Osteocyte (in vitro differentiated cells): Measurements from ENCODE around the gene ASTN2. TPM values are rescaled to one million over a fixed set of nuclear protein-coding genes. Genes with fewer than 3 reads are reported as not detected.
A peak's percentile ranks its signal among the peaks of the same experiment; 100 is the strongest.

ENCODE experiments used
- DNase-seq: peaks from one replicate; pipeline ENCODE4 v3.0.0; 2021; ENCODE audit warnings: mixed read lengths; ENCODE audit not compliant: unreplicated experiment; ENCODE audit errors: extremely low spot score
- H3K27ac Mint-ChIP-seq: one replicate; pipeline ENCODE4 v1.8.0; 2021; ENCODE audit warnings: mild to moderate bottlenecking, mixed read lengths; ENCODE audit not compliant: unreplicated experiment
- H3K27me3 Mint-ChIP-seq: one replicate; pipeline ENCODE4 v1.8.0; 2021; ENCODE audit warnings: mixed read lengths; ENCODE audit not compliant: unreplicated experiment
- H3K36me3 Mint-ChIP-seq: one replicate; pipeline ENCODE4 v1.8.0; 2021; ENCODE audit warnings: mixed read lengths; ENCODE audit not compliant: unreplicated experiment
- H3K4me1 Mint-ChIP-seq: one replicate; pipeline ENCODE4 v1.8.0; 2021; ENCODE audit warnings: mixed read lengths; ENCODE audit not compliant: unreplicated experiment
- H3K4me3 Mint-ChIP-seq: one replicate; pipeline ENCODE4 v1.8.0; 2021; ENCODE audit warnings: mild to moderate bottlenecking, moderate library complexity, mixed read lengths; ENCODE audit not compliant: unreplicated experiment
- H3K9me3 Mint-ChIP-seq: one replicate; pipeline ENCODE4 v1.8.0; 2021; ENCODE audit warnings: mixed read lengths; ENCODE audit not compliant: unreplicated experiment
- total RNA-seq: library from RNA; stranded (reverse); gene quantifications from 2 replicates; pipeline ENCODE4 v1.2.1, GENCODE V29; 2021
- TF ChIP-seq, protein P1 (sequence below): fragments of 200-600 bp; sonication (generic); IDR thresholded peaks from 2 replicates; pipeline ENCODE4 v1.5.0; 2021; ENCODE audit warnings: antibody characterized with exemption, mild to moderate bottlenecking, moderate library complexity

Gene ASTN2
- total RNA-seq, 1 donor from 2014 or later: 2.3 TPM

- Mint-ChIP-seq H3K27ac (peak overlapping the region; percentile 64), H3K27me3 (no peaks in the 10 kb centered on the region), H3K4me3 (no peak overlapping the region), H3K36me3 (peaks cover 47% of the 10 kb centered on the region), H3K4me1 (peaks cover 65% of the 10 kb centered on the region), H3K9me3 (peaks cover 7% of the 10 kb centered on the region)
- no peak for DNase-seq
- TF ChIP-seq, protein P1, sequence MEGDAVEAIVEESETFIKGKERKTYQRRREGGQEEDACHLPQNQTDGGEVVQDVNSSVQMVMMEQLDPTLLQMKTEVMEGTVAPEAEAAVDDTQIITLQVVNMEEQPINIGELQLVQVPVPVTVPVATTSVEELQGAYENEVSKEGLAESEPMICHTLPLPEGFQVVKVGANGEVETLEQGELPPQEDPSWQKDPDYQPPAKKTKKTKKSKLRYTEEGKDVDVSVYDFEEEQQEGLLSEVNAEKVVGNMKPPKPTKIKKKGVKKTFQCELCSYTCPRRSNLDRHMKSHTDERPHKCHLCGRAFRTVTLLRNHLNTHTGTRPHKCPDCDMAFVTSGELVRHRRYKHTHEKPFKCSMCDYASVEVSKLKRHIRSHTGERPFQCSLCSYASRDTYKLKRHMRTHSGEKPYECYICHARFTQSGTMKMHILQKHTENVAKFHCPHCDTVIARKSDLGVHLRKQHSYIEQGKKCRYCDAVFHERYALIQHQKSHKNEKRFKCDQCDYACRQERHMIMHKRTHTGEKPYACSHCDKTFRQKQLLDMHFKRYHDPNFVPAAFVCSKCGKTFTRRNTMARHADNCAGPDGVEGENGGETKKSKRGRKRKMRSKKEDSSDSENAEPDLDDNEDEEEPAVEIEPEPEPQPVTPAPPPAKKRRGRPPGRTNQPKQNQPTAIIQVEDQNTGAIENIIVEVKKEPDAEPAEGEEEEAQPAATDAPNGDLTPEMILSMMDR: no peak
Measured at GRCh38 chr9:116697887-116698286, 717.0 kb downstream of the ASTN2 start.

DNA sequence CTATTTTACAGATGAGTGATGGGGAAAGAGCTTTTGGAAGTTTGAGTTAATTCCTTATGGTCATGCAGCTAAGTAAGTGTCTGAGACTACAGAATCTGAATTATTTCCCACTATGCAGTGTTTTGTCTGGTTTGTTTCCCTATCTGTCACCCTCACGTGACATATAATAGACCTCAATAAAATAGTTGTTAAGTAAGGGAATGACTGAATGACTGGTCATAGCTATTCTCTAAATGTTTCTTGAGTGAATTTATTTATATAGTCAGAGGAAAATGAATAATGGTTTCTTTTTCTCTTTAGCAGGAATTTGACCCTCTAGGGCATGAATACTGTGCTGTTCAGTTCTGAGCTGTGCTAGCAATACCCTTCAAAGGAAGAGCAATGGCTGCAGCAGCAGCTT lies 717.5 kb downstream of the ASTN2 start:
- Mint-ChIP-seq H3K36me3 (peaks cover 42% of the 10 kb centered on the region), H3K4me3 (no peak overlapping the region), H3K27me3 (no peaks in the 10 kb centered on the region), H3K9me3 (peaks cover 3% of the 10 kb centered on the region), H3K27ac (peak overlapping the region; percentile 64), H3K4me1 (peaks cover 68% of the 10 kb centered on the region)
- DNase-seq: no peak
- TF ChIP-seq, protein P1: no peak

- no peak overlapping the region for H3K4me3 Mint-ChIP-seq
- peak overlapping the region; percentile 16 for H3K27ac Mint-ChIP-seq
- H3K27me3 Mint-ChIP-seq: no peaks in the 10 kb centered on the region
- peaks cover 72% of the 10 kb centered on the region for H3K4me1 Mint-ChIP-seq
- DNase-seq: no peak
- TF ChIP-seq, protein P1: no peak
- H3K9me3 Mint-ChIP-seq: no peaks in the 10 kb centered on the region
- peaks cover 28% of the 10 kb centered on the region for H3K36me3 Mint-ChIP-seq
Measured at GRCh38 chr9:116695438-116695837, 719.4 kb downstream of the ASTN2 start.

- Mint-ChIP-seq H3K9me3 (no peaks in the 10 kb centered on the region), H3K27ac (peak overlapping the region; percentile 47), H3K4me3 (no peak overlapping the region), H3K4me1 (peaks cover 74% of the 10 kb centered on the region), H3K27me3 (no peaks in the 10 kb centered on the region), H3K36me3 (peaks cover 23% of the 10 kb centered on the region)
- TF ChIP-seq, protein P1: no peak
- DNase-seq: no peak
Measured at GRCh38 chr9:116694785-116695291, 720.0 kb downstream of the ASTN2 start.

DNA sequence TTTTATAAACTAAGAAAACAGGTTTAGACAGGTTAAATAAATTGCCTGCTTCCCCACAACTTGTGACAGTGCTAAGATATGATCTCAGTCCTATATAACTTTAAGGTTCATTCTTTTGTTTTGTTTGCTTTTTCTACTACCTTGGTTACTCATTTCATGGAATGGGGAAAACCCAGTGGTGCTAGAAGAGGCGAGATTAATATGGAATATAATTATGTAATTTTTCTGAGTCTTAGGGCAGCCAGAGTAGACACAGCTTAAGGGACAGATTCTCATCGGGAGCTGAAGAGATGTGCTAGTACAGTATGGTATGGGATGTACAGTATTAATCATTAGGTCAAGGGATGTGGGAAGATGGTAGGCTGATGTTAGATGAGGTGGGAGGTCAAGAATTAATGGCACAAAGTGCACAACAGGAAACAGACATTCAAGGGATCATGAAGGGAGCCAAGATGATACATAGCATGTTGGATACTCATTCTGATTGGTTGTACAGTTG lies 721.6 kb downstream of the ASTN2 start:
- TF ChIP-seq, protein P1: no peak
- peaks cover 14% of the 10 kb centered on the region for H3K36me3 Mint-ChIP-seq
- peaks cover 86% of the 10 kb centered on the region for H3K4me1 Mint-ChIP-seq
- no peaks in the 10 kb centered on the region for H3K9me3 Mint-ChIP-seq
- DNase-seq: no peak
- H3K4me3 Mint-ChIP-seq: no peak overlapping the region
- no peaks in the 10 kb centered on the region for H3K27me3 Mint-ChIP-seq
- no peak overlapping the region for H3K27ac Mint-ChIP-seq
